GM23338 (cell line): ENCODE measurements around the gene FNIP2. TPM values are rescaled to one million over a fixed set of nuclear protein-coding genes. Genes with fewer than 3 reads are reported as not detected.
"Not testable (repeated sequence)": the region's sequence is repeated elsewhere in the genome, so short reads cannot be mapped to it uniquely, and the experiment has no call there.

Source experiments
- ATAC-seq: fragments of 200-7000 bp; cut with Tn5 transposase; 3 replicates; pipeline ENCODE4 v1.9.1; 2020
- DNase-seq: peaks from one replicate; pipeline ENCODE4 v3.0.0-alpha.2; 2015; ENCODE audit warnings: low spot score
- H2AFZ ChIP-seq: fragments of 200-600 bp; sonication (generic); 2 replicates; pipeline ENCODE4 v1.8.0; 2016; ENCODE audit warnings: antibody characterized with exemption, mild to moderate bottlenecking, moderate library complexity
- H3F3A ChIP-seq: fragments of 200-600 bp; sonication (generic); replicated peaks from 2 replicates; pipeline ENCODE4 v1.8.0; 2017; ENCODE audit warnings: antibody characterized with exemption, mixed run types, low read depth
- H3K27ac ChIP-seq: fragments of 200-600 bp; sonication (generic); 2 replicates; pipeline ENCODE4 v1.6.1; 2016; ENCODE audit warnings: low read depth
- H3K27me3 ChIP-seq: fragments of 200-600 bp; sonication (generic); 2 replicates; pipeline ENCODE4 v1.8.0; 2016; ENCODE audit warnings: mild to moderate bottlenecking, mixed run types, moderate library complexity; ENCODE audit not compliant: insufficient read depth
- H3K36me3 ChIP-seq: fragments of 200-600 bp; sonication (generic); 2 replicates; pipeline ENCODE4 v1.8.0; 2016; ENCODE audit warnings: mild to moderate bottlenecking; ENCODE audit not compliant: insufficient read depth
- H3K4me1 ChIP-seq: fragments of 200-600 bp; sonication (generic); 2 replicates; pipeline ENCODE4 v1.8.0; 2016; ENCODE audit warnings: mild to moderate bottlenecking, moderate library complexity; ENCODE audit not compliant: insufficient read depth
- H3K4me2 ChIP-seq: fragments of 200-600 bp; sonication (generic); 2 replicates; pipeline ENCODE4 v1.7.1; 2017; ENCODE audit warnings: mixed run types
- H3K4me3 ChIP-seq: fragments of 200-600 bp; sonication (generic); 2 replicates; pipeline ENCODE4 v1.6.1; 2016; ENCODE audit warnings: mixed run types
- H3K79me2 ChIP-seq: fragments of 200-600 bp; sonication (generic); replicated peaks from 2 replicates; pipeline ENCODE4 v1.8.0; 2017; ENCODE audit warnings: mild to moderate bottlenecking; ENCODE audit not compliant: insufficient read depth
- H3K9me2 ChIP-seq: fragments of 200-600 bp; sonication (generic); 2 replicates; pipeline ENCODE4 v1.8.0; 2017; ENCODE audit not compliant: insufficient read depth
- H4K20me1 ChIP-seq: fragments of 200-600 bp; sonication (generic); replicated peaks from 2 replicates; pipeline ENCODE4 v1.8.0; 2017; ENCODE audit warnings: mild to moderate bottlenecking; ENCODE audit not compliant: insufficient read depth
- H3K27ac Mint-ChIP-seq: 2 replicates; pipeline ENCODE4 v1.8.0; 2020; ENCODE audit warnings: inconsistent platforms, mild to moderate bottlenecking, moderate library complexity, mixed read lengths
- H3K27me3 Mint-ChIP-seq: 3 replicates; pipeline ENCODE4 v1.8.0; 2022; ENCODE audit warnings: low read depth, mild to moderate bottlenecking, moderate library complexity, mixed read lengths, inconsistent platforms; ENCODE audit not compliant: insufficient read depth, poor library complexity
- H3K36me3 Mint-ChIP-seq: 3 replicates; pipeline ENCODE4 v1.8.0; 2021; ENCODE audit warnings: low read depth, mild to moderate bottlenecking, inconsistent platforms, moderate library complexity, mixed read lengths
- H3K4me1 Mint-ChIP-seq: 3 replicates; pipeline ENCODE4 v1.8.0; 2020; ENCODE audit warnings: mild to moderate bottlenecking, inconsistent platforms, mixed read lengths
- H3K4me3 Mint-ChIP-seq: 3 replicates; pipeline ENCODE4 v1.8.0; 2021; ENCODE audit warnings: moderate library complexity, mild to moderate bottlenecking, inconsistent platforms, mixed read lengths
- H3K9me3 Mint-ChIP-seq: 3 replicates; pipeline ENCODE4 v1.8.0; 2020; ENCODE audit warnings: moderate library complexity, mild to moderate bottlenecking, inconsistent platforms, mixed read lengths
- CREB1 ChIP-seq: fragments of 250-450 bp; sonication (Bioruptor Pico); IDR thresholded peaks from 2 replicates; pipeline ENCODE4 v1.5.0; 2020; ENCODE audit warnings: low read depth, mild to moderate bottlenecking, moderate library complexity
- ETS1 ChIP-seq: IDR thresholded peaks from 2 replicates; pipeline ENCODE4 v1.6.1; 2016; ENCODE audit warnings: antibody characterized with exemption
- EZH2 ChIP-seq: fragments of 200-600 bp; sonication (generic); IDR thresholded peaks from one replicate; pipeline ENCODE4 v1.8.0; 2017; ENCODE audit warnings: antibody characterized with exemption, mild to moderate bottlenecking, low read depth; ENCODE audit not compliant: unreplicated experiment
- JUNB ChIP-seq: IDR thresholded peaks from one replicate; pipeline ENCODE4 v1.6.1; 2016; ENCODE audit warnings: antibody characterized with exemption; ENCODE audit not compliant: unreplicated experiment
- NANOG ChIP-seq: IDR thresholded peaks from 2 replicates; pipeline ENCODE4 v1.6.1; 2016; ENCODE audit warnings: antibody characterized with exemption, borderline replicate concordance
- POLR2AphosphoS5 ChIP-seq: IDR thresholded peaks from 2 replicates; pipeline ENCODE4 v1.6.1; 2016; ENCODE audit warnings: antibody characterized with exemption, low read depth
- STAT1 ChIP-seq: IDR thresholded peaks from one replicate; pipeline ENCODE4 v1.6.1; 2016; ENCODE audit warnings: antibody characterized with exemption; ENCODE audit not compliant: unreplicated experiment
- ZNF114 ChIP-seq: fragments of 250-450 bp; sonication (Bioruptor Pico); IDR thresholded peaks from 2 replicates; pipeline ENCODE4 v1.5.0; 2020; ENCODE audit warnings: mild to moderate bottlenecking, moderate library complexity
- ZNF331 ChIP-seq: fragments of 250-450 bp; sonication (Bioruptor Pico); IDR thresholded peaks from 2 replicates; pipeline ENCODE4 v1.5.0; 2020; ENCODE audit warnings: low read depth, mild to moderate bottlenecking, moderate library complexity
- polyA plus RNA-seq: library from polyadenylated mRNA; unstranded; fragments of >200 nt; fragmentation: Nextera tagmentation; extraction: Ambion mirVana; gene quantifications from 2 replicates; pipeline ENCODE4 v1.2.1, GENCODE V29; 2016
- total RNA-seq: library from RNA; depleted of rRNA; stranded (reverse); fragments of >200 nt; shearing (Covaris generic); gene quantifications from 2 replicates; pipeline ENCODE4 v1.2.3, GENCODE V29; 2014

FNIP2 gene
- total and polyA plus RNA-seq, 2 experiments from 2014 or later, result 2.7 to 17.2 TPM

GRCh38 chr4:158739600-158739999, 29.2 kb upstream of the FNIP2 start:
- H3K27me3 ChIP-seq, result no peaks in the 10 kb centered on the region
- H3F3A ChIP-seq, result no peaks in the 10 kb centered on the region
- peak; percentile 17 for DNase-seq
- H2AFZ ChIP-seq, result peak overlapping the region; percentile 69; the same call in 1 of the 2 replicates
- ATAC-seq, result peak; percentile 78
- Mint-ChIP-seq H3K27ac (no peak overlapping the region), H3K4me1 (peaks cover 3% of the 10 kb centered on the region), H3K36me3 (no peaks in the 10 kb centered on the region), H3K9me3 (no peaks in the 10 kb centered on the region; the same call in 2 of the 3 replicates), H3K4me3 (no peak overlapping the region), H3K27me3 (peaks cover 2% of the 10 kb centered on the region)
- H3K9me2 ChIP-seq, result peaks cover 6% of the 10 kb centered on the region; the same call in 1 of the 2 replicates
- no peaks in the 10 kb centered on the region for H4K20me1 ChIP-seq
- no peak for TF ChIP-seq ETS1
- TF ChIP-seq POLR2AphosphoS5, result no peak
- TF ChIP-seq ZNF331 (CRISPR knock-in tag), result no peak
- no peak for TF ChIP-seq NANOG
- no peak for TF ChIP-seq ZNF114 (CRISPR knock-in tag)
- TF ChIP-seq CREB1 (CRISPR knock-in tag), result no peak
- no peak for TF ChIP-seq EZH2
- H3K4me3 ChIP-seq, result no peak overlapping the region
- H3K36me3 ChIP-seq, result no peaks in the 10 kb centered on the region
- no peaks in the 10 kb centered on the region for H3K79me2 ChIP-seq
- H3K27ac ChIP-seq, result no peak overlapping the region
- no peaks in the 10 kb centered on the region for H3K4me1 ChIP-seq
- H3K4me2 ChIP-seq, result no peak overlapping the region

GRCh38 chr4:158741326-158742021, 27.4 kb upstream of the FNIP2 start:
- Mint-ChIP-seq H3K4me1 (peaks cover 3% of the 10 kb centered on the region), H3K27ac (no peak overlapping the region), H3K36me3 (no peaks in the 10 kb centered on the region; the same call in 2 of the 3 replicates), H3K4me3 (no peak overlapping the region), H3K9me3 (peaks cover 10% of the 10 kb centered on the region; the same call in 2 of the 3 replicates), H3K27me3 (peaks cover 2% of the 10 kb centered on the region)
- H4K20me1 ChIP-seq, result no peaks in the 10 kb centered on the region
- no peak overlapping the region for H3K4me3 ChIP-seq
- peaks cover 6% of the 10 kb centered on the region; the same call in 1 of the 2 replicates for H3K9me2 ChIP-seq
- H3K27me3 ChIP-seq, result no peaks in the 10 kb centered on the region
- H3K27ac ChIP-seq, result no peak overlapping the region
- H3K36me3 ChIP-seq, result no peaks in the 10 kb centered on the region
- TF ChIP-seq POLR2AphosphoS5, result no peak
- TF ChIP-seq ZNF331 (CRISPR knock-in tag), result no peak
- no peak for TF ChIP-seq NANOG
- TF ChIP-seq STAT1, result no peak
- TF ChIP-seq JUNB, result no peak
- no peak overlapping the region for H2AFZ ChIP-seq
- no peaks in the 10 kb centered on the region for H3K79me2 ChIP-seq
- ATAC-seq (no peak), DNase-seq (no peak)
- H3F3A ChIP-seq, result no peaks in the 10 kb centered on the region
- no peak overlapping the region for H3K4me2 ChIP-seq
- no peaks in the 10 kb centered on the region for H3K4me1 ChIP-seq

- H3K4me1 Mint-ChIP-seq, DNase-seq, H3K4me3 ChIP-seq, H4K20me1 ChIP-seq, H3K27ac ChIP-seq, H3F3A ChIP-seq, H3K36me3 ChIP-seq, H3K4me3 Mint-ChIP-seq, H2AFZ ChIP-seq, H3K4me1 ChIP-seq, H3K27me3 Mint-ChIP-seq, ATAC-seq, H3K27ac Mint-ChIP-seq, H3K4me2 ChIP-seq, H3K36me3 Mint-ChIP-seq, H3K9me2 ChIP-seq, H3K79me2 ChIP-seq, H3K27me3 ChIP-seq: not testable (repeated sequence)
- peaks cover 20% of the 10 kb centered on the region; the same call in 2 of the 3 replicates for H3K9me3 Mint-ChIP-seq
These were observed 22.3 kb upstream of the FNIP2 start for GRCh38 chr4:158746537-158746936.
